Mesenchymal stem cell (in vitro differentiated cells and primary cell): ENCODE measurements around the gene CASKIN2.

Source experiments
- DNase-seq: peaks from one replicate; pipeline ENCODE4 v3.0.0-alpha.2; 2013
- H2AFZ ChIP-seq: one replicate; pipeline ENCODE4 v1.6.1; 2013; ENCODE audit warnings: low read depth, mild to moderate bottlenecking, control low read depth, inconsistent platforms, low read length, moderate library complexity
- H2AK5ac ChIP-seq: 2 replicates; pipeline ENCODE4 v1.6.1; 2013; ENCODE audit warnings: low read length, moderate library complexity, mild to moderate bottlenecking, inconsistent platforms; ENCODE audit not compliant: severe bottlenecking
- H2BK120ac ChIP-seq: one replicate; pipeline ENCODE4 v1.6.1; 2013; ENCODE audit warnings: low read depth, mild to moderate bottlenecking, inconsistent platforms, low read length, moderate library complexity
- H2BK12ac ChIP-seq, 2 experiments: one replicate each; pipeline ENCODE4 v1.6.1; 2013; ENCODE audit warnings: inconsistent platforms in 2 of 2, low read length in 2 of 2, mild to moderate bottlenecking in 2 of 2, moderate library complexity in 2 of 2, control low read depth in 1 of 2
- H2BK15ac ChIP-seq: one replicate; pipeline ENCODE4 v1.6.1; 2013; ENCODE audit warnings: mild to moderate bottlenecking, low read depth, inconsistent platforms; ENCODE audit not compliant: poor library complexity, severe bottlenecking
- H2BK5ac ChIP-seq: 2 replicates; pipeline ENCODE4 v1.6.1; 2013; ENCODE audit warnings: low read depth, mild to moderate bottlenecking, low read length, control low read depth, inconsistent platforms; ENCODE audit not compliant: poor library complexity, severe bottlenecking
- H3K14ac ChIP-seq, 2 experiments: one replicate each; pipeline ENCODE4 v1.6.1; 2013; ENCODE audit warnings: inconsistent platforms in 2 of 2, low read length in 2 of 2, control low read depth in 1 of 2, mild to moderate bottlenecking in 1 of 2, moderate library complexity in 1 of 2
- H3K18ac ChIP-seq, 2 experiments: one replicate each; pipeline ENCODE4 v1.6.1; 2013; ENCODE audit warnings: inconsistent platforms in 2 of 2, low read length in 2 of 2, control low read depth in 1 of 2, low read depth in 1 of 2, mild to moderate bottlenecking in 1 of 2
- H3K23ac ChIP-seq, 2 experiments: one replicate each; pipeline ENCODE4 v1.6.1; 2013; ENCODE audit warnings: inconsistent platforms in 2 of 2, low read length in 2 of 2, mild to moderate bottlenecking in 2 of 2, moderate library complexity in 2 of 2, control low read depth in 1 of 2
- H3K27ac ChIP-seq: 2 replicates; pipeline ENCODE4 v1.5.1; 2013; ENCODE audit warnings: mild to moderate bottlenecking, moderate library complexity, low read length, control low read depth, inconsistent platforms; ENCODE audit not compliant: poor library complexity, severe bottlenecking
- H3K27me3 ChIP-seq, 2 experiments: 2 replicates each; pipeline versions ENCODE4 v1.6.1 to v1.7.0; 2013; ENCODE audit warnings: low read length in 2 of 2, mild to moderate bottlenecking in 2 of 2, moderate library complexity in 2 of 2, control low read depth in 1 of 2, inconsistent platforms in 1 of 2; ENCODE audit not compliant: control insufficient read depth in 1 of 2, insufficient read depth in 1 of 2
- H3K36me3 ChIP-seq, 2 experiments: 2 replicates each; pipeline versions ENCODE4 v1.6.1 to v1.7.0; 2013; ENCODE audit warnings: low read length in 2 of 2, control low read depth in 1 of 2, inconsistent platforms in 1 of 2, low read depth in 1 of 2, mild to moderate bottlenecking in 1 of 2; ENCODE audit not compliant: insufficient read depth in 2 of 2, control insufficient read depth in 1 of 2
- H3K4ac ChIP-seq, 2 experiments: one replicate each; pipeline ENCODE4 v1.6.1; 2013; ENCODE audit warnings: inconsistent platforms in 2 of 2, low read length in 2 of 2, mild to moderate bottlenecking in 2 of 2, moderate library complexity in 2 of 2, control low read depth in 1 of 2, low read depth in 1 of 2
- H3K4me1 ChIP-seq: 2 replicates; pipeline ENCODE4 v1.6.1; 2013; ENCODE audit warnings: low read depth, low read length, control low read depth; ENCODE audit not compliant: control insufficient read depth, insufficient read depth
- H3K4me2 ChIP-seq: 2 replicates; pipeline ENCODE4 v1.6.1; 2013; ENCODE audit warnings: low read length, mild to moderate bottlenecking, inconsistent platforms; ENCODE audit not compliant: poor library complexity, severe bottlenecking
- H3K4me3 ChIP-seq, 2 experiments: 2 replicates each; pipeline versions ENCODE4 v1.5.1 to v1.7.0; 2013; ENCODE audit warnings: low read length in 2 of 2, mild to moderate bottlenecking in 2 of 2, control low read depth in 1 of 2, low read depth in 1 of 2; ENCODE audit not compliant: insufficient read depth in 1 of 2
- H3K79me1 ChIP-seq: replicated peaks from 2 replicates; pipeline ENCODE4 v1.6.1; 2013; ENCODE audit warnings: mild to moderate bottlenecking, control low read depth, low read length, inconsistent platforms; ENCODE audit not compliant: poor library complexity, severe bottlenecking
- H3K9ac ChIP-seq: 2 replicates; pipeline ENCODE4 v1.7.0; 2013; ENCODE audit warnings: mild to moderate bottlenecking, low read length, moderate library complexity
- H3K9me3 ChIP-seq: 2 replicates; pipeline ENCODE4 v1.7.0; 2013; ENCODE audit warnings: mild to moderate bottlenecking, low read length; ENCODE audit not compliant: control insufficient read depth
- H4K8ac ChIP-seq: one replicate; pipeline ENCODE4 v1.6.1; 2013; ENCODE audit warnings: inconsistent platforms, mild to moderate bottlenecking, low read length, moderate library complexity
- H4K91ac ChIP-seq: one replicate; pipeline ENCODE4 v1.6.1; 2013; ENCODE audit warnings: mild to moderate bottlenecking, low read length, inconsistent platforms
- WGBS: methylation state at CpG from one replicate; pipeline ENCODE4 v1.1.7; 2013; ENCODE audit warnings: mixed read lengths; 5-methylcytosine and 5-hydroxymethylcytosine counted together

The CASKIN2 gene

DNA sequence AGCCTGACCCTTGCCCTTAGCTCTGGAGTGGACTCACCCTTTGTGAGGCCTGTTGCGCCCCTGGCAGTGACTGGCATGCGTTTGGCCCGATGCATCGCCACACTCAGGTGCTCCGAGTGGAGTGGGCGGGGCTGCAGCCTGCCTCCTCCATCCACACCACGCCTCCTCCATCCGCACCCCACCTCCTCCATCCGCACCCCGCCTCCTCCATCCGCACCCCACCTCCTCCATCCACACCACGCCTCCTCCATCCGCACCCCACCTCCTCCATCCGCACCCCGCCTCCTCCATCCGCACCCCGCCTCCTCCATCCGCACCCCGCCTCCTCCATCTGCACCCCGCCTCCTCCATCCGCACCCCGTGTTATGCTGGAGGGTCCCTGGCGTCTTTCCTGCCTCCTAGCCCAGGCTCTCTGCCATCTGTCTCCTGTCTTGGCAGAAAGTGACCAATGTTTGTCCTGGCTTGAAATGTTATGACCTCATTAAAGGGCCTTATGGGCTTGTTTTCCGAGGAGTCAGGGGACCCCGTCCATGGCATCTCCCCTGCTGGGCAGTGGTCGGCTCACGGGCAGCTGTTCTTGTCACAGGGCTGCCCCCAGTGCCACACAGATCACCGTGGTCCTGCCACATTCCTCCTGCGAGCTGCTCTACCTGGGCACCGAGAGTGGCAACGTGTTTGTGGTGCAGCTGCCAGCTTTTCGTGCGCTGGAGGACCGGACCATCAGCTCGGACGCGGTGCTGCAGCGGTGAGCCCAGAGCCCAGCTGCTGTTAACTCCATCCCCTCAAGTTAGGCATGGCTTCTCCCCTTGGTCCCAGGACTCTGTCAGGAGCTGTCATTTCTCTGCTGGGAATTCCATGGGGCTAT, 43.6 kb upstream of the CASKIN2 start:
- Histone ChIP-seq H3K4me3 (no peak overlapping the region), H3K14ac (no peak overlapping the region), H3K4me2 (no peak overlapping the region), H3K4ac (no peak overlapping the region), H3K79me1 (no peaks in the 10 kb centered on the region), H3K9me3 (no peaks in the 10 kb centered on the region), H4K91ac (no peak overlapping the region), H3K27ac (no peak overlapping the region), H3K27me3 (peaks cover 0 to 10% of the 10 kb centered on the region in 2 experiments), H3K4me1 (peaks cover 33% of the 10 kb centered on the region), H3K23ac (no peak overlapping the region), H3K36me3 (peaks cover 0 to 6% of the 10 kb centered on the region in 2 experiments), H3K18ac (no peak overlapping the region), H2AK5ac (peak overlapping the region; percentile 10), H2BK15ac (no peak overlapping the region), H2BK12ac (no peak overlapping the region), H3K9ac (no peak overlapping the region), H2BK5ac (no peak overlapping the region), H2AFZ (no peak overlapping the region), H2BK120ac (no peak overlapping the region), H4K8ac (no peak overlapping the region)
- DNase-seq = no peak
- WGBS = 91% methylated on average over 34 of the region's 38 CpGs

GRCh38 chr17:75557852-75558665, 42.7 kb upstream of the CASKIN2 start:
- WGBS = 93% methylated on average over 18 of the region's 18 CpGs
- Histone ChIP-seq H3K14ac (no peak overlapping the region), H3K4me3 (no peak overlapping the region)

GRCh38 chr17:75557075-75557851, 41.9 kb upstream of the CASKIN2 start:
- Histone ChIP-seq H2BK120ac (no peak overlapping the region), H2AK5ac (peak overlapping the region; percentile 21), H2BK12ac (peak overlapping the region in 1 of 2 experiments; percentile 76), H3K4me2 (peak overlapping the region; percentile 41), H4K8ac (peak overlapping the region; percentile 43), H2BK15ac (no peak overlapping the region), H2BK5ac (no peak overlapping the region), H3K79me1 (no peaks in the 10 kb centered on the region), H3K36me3 (no peaks in the 10 kb centered on the region), H3K4me3 (no peak overlapping the region), H4K91ac (peak overlapping the region; percentile 11), H3K18ac (no peak overlapping the region), H3K9me3 (no peaks in the 10 kb centered on the region), H3K4ac (no peak overlapping the region), H3K23ac (no peak overlapping the region), H2AFZ (no peak overlapping the region), H3K9ac (no peak overlapping the region), H3K4me1 (peaks cover 43% of the 10 kb centered on the region), H3K27ac (peak overlapping the region; percentile 73), H3K14ac (no peak overlapping the region), H3K27me3 (peaks cover 0 to 4% of the 10 kb centered on the region in 2 experiments)
- DNase-seq = no peak
- WGBS = 82% methylated on average over 15 of the region's 15 CpGs

More at GRCh38 chr17:75557852-75558665, 42.7 kb upstream of the CASKIN2 start:
- Histone ChIP-seq H3K4me2 (no peak overlapping the region), H4K8ac (peak overlapping the region; percentile 43), H3K4ac (no peak overlapping the region), H3K23ac (no peak overlapping the region), H4K91ac (peak overlapping the region; percentile 11), H3K4me1 (peaks cover 38% of the 10 kb centered on the region), H2AK5ac (peak overlapping the region; percentile 33), H2BK120ac (no peak overlapping the region), H3K9ac (no peak overlapping the region), H3K27ac (peak overlapping the region; percentile 54), H3K79me1 (no peaks in the 10 kb centered on the region), H2AFZ (no peak overlapping the region), H3K18ac (no peak overlapping the region), H2BK15ac (no peak overlapping the region), H2BK12ac (no peak overlapping the region), H3K36me3 (peaks cover 0 to 4% of the 10 kb centered on the region in 2 experiments), H3K9me3 (no peaks in the 10 kb centered on the region), H2BK5ac (no peak overlapping the region), H3K27me3 (peaks cover 0 to 7% of the 10 kb centered on the region in 2 experiments)
- no peak for DNase-seq
